Measurements from ENCODE around the gene CBFB. TPM values are rescaled to one million over a fixed set of nuclear protein-coding genes. Genes with fewer than 3 reads are reported as not detected.

The CBFB gene
- total and polyA plus RNA-seq, 11 donors: 11.3 to 53.6 (median 28.1) TPM

DNA sequence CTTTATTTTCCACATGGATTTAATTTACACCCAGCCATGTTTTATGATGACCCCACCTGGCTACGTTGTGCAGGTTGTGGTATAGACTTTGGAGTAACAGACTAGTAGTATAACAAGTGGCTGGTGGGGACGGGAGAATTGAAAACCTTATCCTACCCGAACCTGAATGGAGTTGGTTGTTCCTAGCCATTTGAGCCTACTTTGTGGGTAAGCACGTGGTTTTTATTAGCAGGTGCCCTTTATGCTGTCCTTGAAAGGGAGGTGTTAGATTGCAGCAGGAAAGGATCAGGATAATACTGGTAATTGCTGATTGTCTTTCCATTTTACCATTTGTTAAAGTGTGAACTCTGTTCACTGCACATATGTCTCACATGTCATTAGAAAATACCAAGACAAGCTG lies 48.9 kb downstream of the CBFB start:
- ATAC-seq (no peak), DNase-seq (no peak)
- H3K27me3 ChIP-seq: no peaks in the 10 kb centered on the region
- H3K27ac ChIP-seq: no peak overlapping the region
- no peaks in the 10 kb centered on the region for H3K9me3 ChIP-seq
- H3K36me3 ChIP-seq: peaks cover 0 to 67% (median 43%) of the 10 kb centered on the region in 9 donors
- H3K4me3 ChIP-seq: no peak overlapping the region
- intact Hi-C loops (cut with DNase I): no loop called here
- 80 to 86% (median 82%) methylated on average over 4 of the region's 4 CpGs for WGBS, 4 donors
- H3K4me1 ChIP-seq: no peaks in the 10 kb centered on the region
- TF ChIP-seq, protein P1, sequence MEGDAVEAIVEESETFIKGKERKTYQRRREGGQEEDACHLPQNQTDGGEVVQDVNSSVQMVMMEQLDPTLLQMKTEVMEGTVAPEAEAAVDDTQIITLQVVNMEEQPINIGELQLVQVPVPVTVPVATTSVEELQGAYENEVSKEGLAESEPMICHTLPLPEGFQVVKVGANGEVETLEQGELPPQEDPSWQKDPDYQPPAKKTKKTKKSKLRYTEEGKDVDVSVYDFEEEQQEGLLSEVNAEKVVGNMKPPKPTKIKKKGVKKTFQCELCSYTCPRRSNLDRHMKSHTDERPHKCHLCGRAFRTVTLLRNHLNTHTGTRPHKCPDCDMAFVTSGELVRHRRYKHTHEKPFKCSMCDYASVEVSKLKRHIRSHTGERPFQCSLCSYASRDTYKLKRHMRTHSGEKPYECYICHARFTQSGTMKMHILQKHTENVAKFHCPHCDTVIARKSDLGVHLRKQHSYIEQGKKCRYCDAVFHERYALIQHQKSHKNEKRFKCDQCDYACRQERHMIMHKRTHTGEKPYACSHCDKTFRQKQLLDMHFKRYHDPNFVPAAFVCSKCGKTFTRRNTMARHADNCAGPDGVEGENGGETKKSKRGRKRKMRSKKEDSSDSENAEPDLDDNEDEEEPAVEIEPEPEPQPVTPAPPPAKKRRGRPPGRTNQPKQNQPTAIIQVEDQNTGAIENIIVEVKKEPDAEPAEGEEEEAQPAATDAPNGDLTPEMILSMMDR (IDR thresholded peaks at IDR 0.05): no peak
- no peak for TF ChIP-seq POLR2A (IDR thresholded peaks at IDR 0.05)

DNA sequence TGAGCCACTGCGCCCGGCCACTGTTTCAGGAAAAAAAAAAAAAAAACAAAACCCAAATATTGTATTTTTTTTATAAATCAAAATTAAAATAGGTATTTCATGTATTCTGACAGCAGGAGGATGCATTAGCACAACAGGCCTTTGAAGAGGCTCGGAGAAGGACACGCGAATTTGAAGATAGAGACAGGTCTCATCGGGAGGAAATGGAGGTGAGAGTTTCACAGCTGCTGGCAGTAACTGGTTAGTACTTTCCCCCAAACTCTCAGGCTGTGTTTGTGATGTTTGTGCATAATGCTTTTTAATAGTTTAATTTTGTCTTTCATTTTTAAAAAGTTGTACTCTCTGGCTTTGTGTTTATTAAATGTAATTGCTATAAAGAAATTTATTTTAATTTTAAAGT lies 53.2 kb downstream of the CBFB start:
- intact Hi-C loops (cut with DNase I): no loop called here
- Histone ChIP-seq H3K4me3 (no peak overlapping the region), H3K4me1 (peaks cover 0 to 8% (median 0%) of the 10 kb centered on the region in 12 donors), H3K9me3 (no peaks in the 10 kb centered on the region), H3K27ac (no peak overlapping the region), H3K36me3 (peaks cover 0 to 63% (median 32%) of the 10 kb centered on the region in 9 donors), H3K27me3 (no peaks in the 10 kb centered on the region)
- WGBS, 4 donors: 91 to 92% (median 92%) methylated on average over 6 of the region's 6 CpGs
- DNase-seq: no peak
- TF ChIP-seq, protein P1 (IDR thresholded peaks at IDR 0.05): no peak
- TF ChIP-seq POLR2A (IDR thresholded peaks at IDR 0.05): no peak
- ATAC-seq: no peak

DNA sequence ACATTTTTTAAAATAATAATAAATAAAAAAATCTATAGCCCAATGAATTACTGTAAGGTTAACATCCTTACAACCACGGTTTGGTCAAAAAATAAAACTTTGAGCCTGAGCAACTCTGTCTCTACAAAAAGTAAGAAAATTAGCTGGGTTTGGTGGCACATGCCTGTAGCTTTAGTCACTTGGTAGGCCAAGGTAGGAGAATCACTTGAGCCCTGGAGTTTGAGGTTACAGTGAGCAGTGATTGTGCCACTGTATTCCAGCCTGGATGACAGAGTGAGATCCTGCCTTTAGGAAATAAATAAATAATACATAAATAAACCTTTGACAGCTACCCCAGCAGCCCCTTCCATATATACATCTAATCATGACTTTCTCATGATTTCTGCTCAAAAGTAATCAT lies 53.9 kb downstream of the CBFB start:
- 92 to 97% (median 94%) methylated on average over 1 of the region's 1 CpG for WGBS, 4 donors
- Histone ChIP-seq H3K9me3 (no peaks in the 10 kb centered on the region), H3K36me3 (peaks cover 0 to 59% (median 31%) of the 10 kb centered on the region in 9 donors), H3K27ac (no peak overlapping the region), H3K27me3 (no peaks in the 10 kb centered on the region), H3K4me3 (no peak overlapping the region), H3K4me1 (peaks cover 0 to 9% (median 0%) of the 10 kb centered on the region in 12 donors)
- ATAC-seq (no peak), DNase-seq (no peak)
- intact Hi-C loops (cut with DNase I): no loop called here
- TF ChIP-seq POLR2A (IDR thresholded peaks at IDR 0.05): no peak
- TF ChIP-seq, protein P1 (IDR thresholded peaks at IDR 0.05): no peak

DNA sequence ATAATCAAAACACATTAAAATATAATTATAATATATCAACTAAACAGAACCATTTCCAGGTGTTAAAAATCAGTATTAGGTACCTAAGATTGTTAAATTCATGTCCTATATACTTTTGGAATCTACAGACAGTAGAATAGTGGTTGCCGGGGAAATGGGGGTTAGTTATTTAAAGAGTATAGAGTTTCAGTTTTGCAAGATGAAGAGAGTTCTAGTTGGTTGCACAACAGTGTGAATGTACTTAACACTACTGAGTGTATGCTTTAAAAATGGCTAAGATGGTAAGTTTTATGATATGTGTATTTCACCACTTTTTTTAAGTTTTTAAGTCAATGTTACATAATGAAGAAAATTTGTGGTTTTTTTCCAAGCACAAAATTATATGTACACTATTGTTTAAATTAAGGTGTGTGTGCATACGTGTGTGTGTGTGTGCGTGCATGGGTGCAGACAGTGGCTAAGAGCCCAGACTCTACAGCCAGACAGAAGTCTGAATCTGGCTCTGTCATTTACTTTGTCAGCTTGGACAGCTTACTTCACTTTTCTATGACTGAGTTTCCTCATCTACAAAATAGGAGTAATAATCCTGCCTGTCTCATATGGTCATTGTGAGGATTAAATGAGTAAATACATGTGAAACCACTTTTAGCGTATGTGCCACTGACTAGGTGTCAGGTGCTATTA lies 55.5 kb downstream of the CBFB start:
- 94 to 95% (median 95%) methylated on average over 4 of the region's 4 CpGs for WGBS, 4 donors
- Histone ChIP-seq H3K9me3 (no peaks in the 10 kb centered on the region), H3K27me3 (no peaks in the 10 kb centered on the region), H3K4me3 (no peak overlapping the region), H3K4me1 (peaks cover 0 to 10% (median 0%) of the 10 kb centered on the region in 12 donors), H3K36me3 (peaks cover 0 to 50% (median 28%) of the 10 kb centered on the region in 9 donors), H3K27ac (no peak overlapping the region)
- intact Hi-C loops (cut with DNase I): no loop called here
- no peak for ATAC-seq
- no peak for DNase-seq
- TF ChIP-seq, protein P1 (IDR thresholded peaks at IDR 0.05): no peak
- TF ChIP-seq POLR2A (IDR thresholded peaks at IDR 0.05): no peak
